SK-N-SH (cell line): ENCODE results near the gene SLC7A1.

Source experiments
- CTCF ChIP-seq: fragments of 200-600 bp; sonication (generic); IDR thresholded peaks from 2 replicates; pipeline ENCODE4 v1.6.1; 2017; ENCODE audit warnings: antibody characterized with exemption, mild to moderate bottlenecking, moderate library complexity
- NFIC ChIP-seq: IDR thresholded peaks from 2 replicates; pipeline ENCODE4 v1.4.0; 2012; ENCODE audit warnings: borderline replicate concordance
- NRF1 ChIP-seq: IDR thresholded peaks from 2 replicates; pipeline ENCODE4 v1.6.1; 2012; ENCODE audit warnings: low read depth, mild to moderate bottlenecking, low read length
- PBX3 ChIP-seq: IDR thresholded peaks from 2 replicates; pipeline ENCODE4; 2012
- RCOR1 ChIP-seq: fragments of 150-350 bp; IDR thresholded peaks from 2 replicates; pipeline ENCODE4 v1.6.1; 2017; ENCODE audit warnings: antibody characterized with exemption, low read length
- REST ChIP-seq: IDR thresholded peaks from 2 replicates; pipeline ENCODE4 v1.6.1; 2012; ENCODE audit warnings: mild to moderate bottlenecking, low read depth, low read length, moderate library complexity
- ZBTB33 ChIP-seq: IDR thresholded peaks from 2 replicates; pipeline ENCODE4 v1.4.0; 2012; ENCODE audit warnings: low read depth, borderline replicate concordance

- TF ChIP-seq RCOR1 = no peak
- TF ChIP-seq NFIC = no peak
- TF ChIP-seq CTCF = no peak
- TF ChIP-seq ZBTB33 = no peak
- no peak for TF ChIP-seq NRF1
- no peak for TF ChIP-seq REST
- no peak for TF ChIP-seq PBX3
These were observed 69.7 kb downstream of the SLC7A1 start for GRCh38 chr13:29525757-29526156.
